OCI-M1 (cell line): ENCODE results near the gene PDX1.

Experiments
- DNase-seq: peaks from one replicate; lab custom pipeline; 2025; lab: John Stamatoyannopoulos, UW

PDX1 gene

GRCh38 chr13:27922883-27923612, 3.2 kb downstream of the PDX1 start:
- no peak for DNase-seq

GRCh38 chr13:27923794-27924528, 4.2 kb downstream of the PDX1 start:
- no peak for DNase-seq

- no peak for DNase-seq
Observed at GRCh38 chr13:27924529-27925141, 4.8 kb downstream of the PDX1 start.

GRCh38 chr13:27925220-27925991, 5.6 kb downstream of the PDX1 start:
- no peak for DNase-seq

- DNase-seq: no peak
Observed at GRCh38 chr13:27926644-27927434, 7.0 kb downstream of the PDX1 start.

- no peak for DNase-seq
Observed at GRCh38 chr13:27927444-27928352, 7.9 kb downstream of the PDX1 start.

- DNase-seq: no peak
Observed at GRCh38 chr13:27928353-27928804, 8.6 kb downstream of the PDX1 start.

GRCh38 chr13:27928805-27929753, 9.3 kb downstream of the PDX1 start:
- DNase-seq: no peak

GRCh38 chr13:27929868-27930267, 10.1 kb downstream of the PDX1 start:
- no peak for DNase-seq

- DNase-seq: no peak
Observed at GRCh38 chr13:27933118-27933517, 13.3 kb downstream of the PDX1 start.

- no peak for DNase-seq
Observed at GRCh38 chr13:27933580-27934328, 14.0 kb downstream of the PDX1 start.

- DNase-seq: no peak
Observed at GRCh38 chr13:27942972-27943371, 23.2 kb downstream of the PDX1 start.

- no peak for DNase-seq
Observed at GRCh38 chr13:27952876-27953675, 33.3 kb downstream of the PDX1 start.

- DNase-seq: peak; percentile 78
Observed at GRCh38 chr13:27953676-27954405, 34.0 kb downstream of the PDX1 start.

GRCh38 chr13:27954406-27954851, 34.6 kb downstream of the PDX1 start:
- no peak for DNase-seq

GRCh38 chr13:27955014-27955591, 35.3 kb downstream of the PDX1 start:
- DNase-seq: no peak
